T47D (cell line): Measurements from ENCODE around the gene METTL14.

ENCODE experiments used
- DNase-seq, 2 experiments: peaks; one replicate each; pipeline versions ENCODE4 v3.0.0 to v3.0.0-alpha.2; 2011 to 2012; ENCODE audit warnings: low read depth in 1 of 2, low spot score in 1 of 2
- JUND ChIP-seq: IDR thresholded peaks from 2 replicates; pipeline ENCODE4 v1.6.1; 2012; ENCODE audit warnings: low read depth
- in situ Hi-C: cut with HindIII; loops from 2 replicates; pipeline ENCODE4 v1.10.0; 2016; ENCODE audit warnings: low sequenced_read_pairs, low pct_unique_long_range_greater_than_20kb

METTL14 gene

GRCh38 chr4:118718511-118719170 lies 33.4 kb downstream of the METTL14 start:
- in situ Hi-C loops = no loop called here
- no peak for TF ChIP-seq JUND
- no peak for DNase-seq

GRCh38 chr4:118721752-118722151 lies 36.6 kb downstream of the METTL14 start:
- in situ Hi-C loops = no loop called here
- no peak for DNase-seq
- no peak for TF ChIP-seq JUND

- in situ Hi-C loops = no loop called here
- no peak for TF ChIP-seq JUND
- DNase-seq = no peak
Measured at GRCh38 chr4:118723369-118723768, 38.2 kb downstream of the METTL14 start.

- TF ChIP-seq JUND = no peak
- in situ Hi-C loops = no loop called here
- no peak for DNase-seq
Measured at GRCh38 chr4:118727360-118727759, 42.2 kb downstream of the METTL14 start.

GRCh38 chr4:118729287-118730286 lies 44.4 kb downstream of the METTL14 start:
- TF ChIP-seq JUND = no peak
- no peak for DNase-seq
- in situ Hi-C loops = no loop called here

- in situ Hi-C loops = no loop called here
- DNase-seq = no peak
- TF ChIP-seq JUND = no peak
Measured at GRCh38 chr4:118730683-118731082, 45.5 kb downstream of the METTL14 start.

GRCh38 chr4:118732591-118733330 lies 47.6 kb downstream of the METTL14 start:
- in situ Hi-C loops = no loop called here
- no peak for TF ChIP-seq JUND
- DNase-seq = no peak

GRCh38 chr4:118734491-118735205 lies 49.5 kb downstream of the METTL14 start:
- TF ChIP-seq JUND = no peak
- DNase-seq = no peak
- in situ Hi-C loops = no loop called here

- DNase-seq = no peak
- in situ Hi-C loops = no loop called here
- TF ChIP-seq JUND = no peak
Measured at GRCh38 chr4:118736900-118737299, 51.7 kb downstream of the METTL14 start.

- no peak for TF ChIP-seq JUND
- in situ Hi-C loops = no loop called here
- no peak for DNase-seq
Measured at GRCh38 chr4:118738090-118738489, 52.9 kb downstream of the METTL14 start.

GRCh38 chr4:118739022-118739713 lies 54.0 kb downstream of the METTL14 start:
- TF ChIP-seq JUND = no peak
- in situ Hi-C loops = no loop called here
- no peak for DNase-seq
